T47D (cell line): ENCODE results near the gene VSX1.

ENCODE experiments used
- DNase-seq, 2 experiments: peaks; one replicate each; pipeline versions ENCODE4 v3.0.0 to v3.0.0-alpha.2; 2011 to 2012; ENCODE audit warnings: low read depth in 1 of 2, low spot score in 1 of 2
- JUND ChIP-seq: IDR thresholded peaks from 2 replicates; pipeline ENCODE4 v1.6.1; 2012; ENCODE audit warnings: low read depth
- in situ Hi-C: cut with HindIII; loops from 2 replicates; pipeline ENCODE4 v1.10.0; 2016; ENCODE audit warnings: low sequenced_read_pairs, low pct_unique_long_range_greater_than_20kb

Gene VSX1

DNA sequence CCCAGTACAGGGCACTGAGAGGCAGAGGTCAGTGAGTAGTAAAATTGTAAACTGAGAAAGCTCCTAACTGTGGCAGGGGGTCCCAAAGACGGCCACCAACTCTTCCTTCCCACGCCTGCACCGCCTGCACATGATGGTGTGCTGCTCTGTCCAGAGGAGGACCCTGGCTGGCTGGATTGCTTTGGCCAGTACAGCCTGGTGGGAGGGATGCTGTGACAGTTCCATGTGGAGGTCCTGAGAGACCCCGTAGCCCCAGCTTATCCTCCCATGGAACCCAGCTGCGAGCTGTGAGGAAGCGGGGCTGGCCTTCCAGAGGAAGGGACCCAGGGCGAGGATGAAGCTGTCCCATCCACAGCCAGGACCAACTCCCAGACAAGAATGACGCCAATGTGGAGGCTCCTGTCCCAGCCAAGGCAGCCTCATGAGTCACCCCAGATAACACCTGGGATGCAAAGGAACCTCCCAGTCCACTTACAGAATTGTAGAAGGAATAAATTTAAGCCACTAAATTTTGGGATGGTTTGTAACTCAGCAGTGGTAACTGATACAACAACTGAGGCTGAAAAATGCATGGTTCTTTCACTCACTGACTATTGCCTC, 22.0 kb downstream of the VSX1 start:
- in situ Hi-C loops, result no loop called here
- no peak for TF ChIP-seq JUND

DNA sequence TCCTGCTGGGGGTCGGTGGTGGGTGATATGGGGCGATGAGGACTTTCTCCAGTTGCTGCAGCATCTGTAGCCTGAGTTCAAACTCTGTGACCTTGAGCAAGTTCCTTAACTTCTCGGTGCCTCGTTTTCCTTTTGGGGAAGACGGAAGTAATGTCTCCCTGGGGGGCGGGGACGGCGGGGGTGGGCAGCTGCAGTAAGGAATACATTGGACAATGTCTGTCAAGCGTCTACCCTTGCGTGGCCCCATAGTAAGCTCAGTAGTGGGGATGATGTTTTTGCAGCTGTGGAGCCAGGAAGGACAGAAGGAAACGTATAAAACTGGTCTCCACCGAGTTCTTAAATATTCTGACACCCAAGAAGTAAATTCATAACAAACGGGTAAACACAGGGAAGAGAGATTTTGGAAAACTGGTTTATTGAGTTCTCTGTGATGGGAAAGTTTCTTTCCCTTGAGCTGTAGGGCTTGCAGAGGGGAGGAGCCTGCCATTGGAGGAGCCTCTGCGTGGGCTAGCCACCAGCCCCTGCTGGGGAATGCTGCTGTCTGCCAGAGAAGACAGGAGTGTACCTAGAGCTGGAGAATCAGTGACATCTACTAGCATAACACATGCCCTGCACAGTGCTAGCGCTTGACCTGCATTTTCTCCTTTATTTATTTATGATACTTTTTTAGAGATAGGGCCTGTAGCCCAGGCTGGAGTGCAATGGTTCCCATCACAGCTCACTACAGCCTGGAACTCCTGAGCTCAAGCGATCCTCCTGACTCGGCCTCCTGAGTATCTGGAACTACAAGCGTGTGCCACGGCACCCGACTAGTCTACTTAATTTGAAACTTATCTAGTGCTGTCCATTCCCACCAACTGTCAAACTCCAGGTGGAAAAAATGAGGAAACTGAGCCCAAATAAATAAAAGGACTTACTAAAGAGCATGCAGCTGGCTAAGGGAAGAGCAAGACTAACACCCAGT, 22.8 kb downstream of the VSX1 start:
- peak in 1 of 2 experiments; percentile 37 for DNase-seq
- TF ChIP-seq JUND, result no peak
- in situ Hi-C loops, result no loop called here

More for the DNA sequence above, 22.0 kb downstream of the VSX1 start:
- DNase-seq, result no peak

DNA sequence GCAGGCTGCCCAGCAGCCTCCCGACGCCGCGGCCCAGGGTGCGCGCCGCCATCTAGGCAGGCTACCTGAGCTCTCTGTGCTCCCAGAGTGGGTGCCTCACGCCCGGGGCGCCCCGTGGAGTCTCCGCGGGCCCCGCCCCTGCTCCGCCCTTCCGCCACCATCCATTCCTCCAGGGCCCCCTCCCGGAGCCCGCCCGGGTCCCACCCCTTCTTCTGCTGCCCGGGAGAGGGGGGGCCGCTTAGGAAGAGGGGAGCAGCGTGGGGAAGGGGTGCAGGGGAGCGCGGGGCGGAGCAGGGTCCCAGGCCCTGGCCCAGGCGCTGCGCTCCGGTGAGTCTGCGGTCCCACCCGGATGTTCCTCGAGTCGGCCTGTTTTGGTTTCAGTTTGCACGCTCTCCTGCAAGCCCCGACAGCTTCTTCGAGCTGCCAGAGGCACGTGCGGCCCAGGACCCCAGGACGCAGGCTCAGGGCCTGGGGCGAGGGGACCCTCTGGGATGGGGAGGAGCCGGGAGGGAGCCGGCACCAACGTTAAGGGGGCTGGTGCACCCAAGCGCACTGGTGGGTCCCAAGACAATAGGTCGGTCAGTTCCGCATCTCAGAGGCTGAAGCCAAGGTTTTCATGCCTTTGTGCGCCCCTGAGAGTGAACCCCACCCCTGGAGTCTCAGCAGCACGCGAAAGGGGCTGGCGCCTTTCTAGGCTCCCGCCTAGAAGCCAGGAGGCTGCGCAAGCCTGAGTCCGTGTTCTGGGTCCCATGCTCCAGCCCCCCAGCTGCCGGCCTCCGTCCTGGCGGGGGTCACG, 23.7 kb downstream of the VSX1 start, which contains the start of gene ACSS1:
Gene ACSS1 (minus strand): TSS at position 89 of the 796 bp plus-strand sequence. CDS start 37 bp downstream, at position 52.
- peak; percentile 72 to 81 for DNase-seq

DNA sequence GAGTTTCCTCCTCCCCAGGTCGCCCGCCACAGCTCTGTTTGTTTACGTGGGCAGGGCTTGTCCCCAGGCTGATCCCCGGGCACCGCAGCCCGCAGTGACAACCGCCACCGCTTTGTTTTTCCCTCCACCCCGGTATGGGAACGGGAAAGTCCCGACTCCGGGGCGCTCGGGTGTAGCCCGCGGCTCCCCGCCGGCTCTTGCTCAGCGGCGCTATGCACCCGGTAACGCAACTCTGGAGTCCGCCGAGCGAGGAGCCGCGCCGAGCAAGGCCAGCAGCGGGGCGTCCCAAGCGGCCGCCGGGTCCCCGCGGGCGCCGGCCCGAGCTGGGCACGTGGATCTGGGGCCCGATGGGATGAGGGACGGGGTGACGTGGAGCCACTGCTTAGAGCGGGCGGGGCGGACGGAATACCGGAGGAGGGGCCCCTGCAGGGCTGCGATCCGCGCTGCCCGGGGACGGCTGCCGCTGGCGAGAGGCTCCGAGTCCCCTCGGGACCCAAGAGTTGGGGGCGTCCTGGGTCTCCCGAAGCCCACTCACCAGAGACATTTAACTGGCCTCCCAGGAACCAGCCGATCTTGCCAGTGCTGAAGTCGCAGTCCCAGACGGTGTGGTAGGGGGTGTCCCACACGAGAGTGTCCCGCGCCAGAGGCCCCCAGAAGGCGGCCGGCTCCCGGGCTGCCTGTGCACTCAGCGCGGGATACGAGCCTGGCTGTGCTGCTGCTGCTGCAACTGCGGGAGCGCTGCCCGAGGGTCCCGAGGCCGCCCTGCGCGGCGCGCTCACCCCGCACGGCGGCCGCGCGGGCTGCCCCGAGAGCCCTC, 24.5 kb downstream of the VSX1 start:
- no peak for TF ChIP-seq JUND
- DNase-seq, result peak; percentile 80 to 85
- in situ Hi-C loops, result no loop called here

More for the DNA sequence above, 23.7 kb downstream of the VSX1 start, which contains the start of gene ACSS1:
- in situ Hi-C loops, result no loop called here
- TF ChIP-seq JUND, result no peak

DNA sequence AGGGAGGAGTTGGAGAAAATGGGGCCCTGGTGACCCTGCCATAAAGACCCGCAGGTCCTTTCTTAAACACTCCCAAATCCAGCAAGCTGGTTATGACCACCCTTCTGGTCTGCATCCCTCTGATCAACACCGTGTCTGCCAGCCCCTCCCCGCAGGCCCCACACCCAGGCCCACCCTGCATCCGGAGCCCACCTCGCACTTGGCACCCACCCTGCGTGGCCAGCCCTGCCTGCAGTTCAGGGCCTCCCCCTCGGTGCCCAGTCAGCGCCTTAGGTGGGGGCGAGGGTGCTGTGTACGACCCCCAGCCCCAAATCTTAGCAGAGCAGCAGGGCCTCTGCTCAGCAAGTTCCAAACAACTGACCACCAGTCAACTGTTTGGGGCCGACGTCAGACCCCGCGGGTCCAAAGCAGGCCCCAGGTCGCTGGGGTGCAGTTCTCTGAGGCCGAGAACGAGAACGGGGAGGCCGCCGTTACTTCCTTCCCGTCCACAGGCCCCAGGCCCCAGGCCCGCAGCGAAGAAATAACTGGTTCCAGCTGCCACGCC, 25.2 kb downstream of the VSX1 start:
- DNase-seq, result no peak
- in situ Hi-C loops, result no loop called here
- no peak for TF ChIP-seq JUND

DNA sequence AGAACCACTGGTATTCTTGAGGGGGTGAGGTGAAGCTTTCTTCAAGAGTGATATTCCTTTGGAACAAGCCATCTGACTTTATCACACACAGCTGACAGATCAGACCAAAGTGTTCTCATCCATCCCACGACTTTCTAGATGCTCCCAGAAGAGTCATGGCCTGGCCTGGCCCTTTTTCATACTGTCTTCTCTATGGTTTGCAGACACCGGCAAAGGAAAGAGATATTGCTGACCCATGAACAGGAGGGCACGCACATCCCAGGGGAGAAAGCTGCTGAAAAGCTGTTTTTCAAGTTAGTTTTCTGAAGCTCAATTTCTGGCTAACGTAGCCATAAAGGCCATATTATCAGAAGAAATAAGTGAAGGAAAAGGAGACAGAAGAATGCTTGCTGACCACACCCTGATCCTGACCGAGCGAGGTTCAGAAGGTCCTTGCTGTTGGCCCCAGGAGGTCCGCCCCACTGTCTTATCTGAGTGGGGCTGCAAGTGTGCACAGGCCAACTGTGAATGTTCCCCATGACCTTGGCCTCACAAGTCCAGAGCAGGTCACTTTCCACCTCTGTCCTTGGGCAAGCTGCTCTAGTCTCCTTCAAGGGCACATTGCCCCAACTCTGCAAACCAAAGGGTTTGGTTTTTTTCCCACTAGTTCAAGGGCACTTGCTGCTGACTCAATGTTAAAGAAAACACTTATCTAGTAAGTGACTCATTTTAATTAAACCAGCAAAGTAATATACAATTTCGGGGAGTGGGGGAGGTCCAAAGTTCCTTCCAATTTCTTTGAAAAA, 26.0 kb downstream of the VSX1 start:
- in situ Hi-C loops, result no loop called here
- TF ChIP-seq JUND, result no peak
- no peak for DNase-seq

DNA sequence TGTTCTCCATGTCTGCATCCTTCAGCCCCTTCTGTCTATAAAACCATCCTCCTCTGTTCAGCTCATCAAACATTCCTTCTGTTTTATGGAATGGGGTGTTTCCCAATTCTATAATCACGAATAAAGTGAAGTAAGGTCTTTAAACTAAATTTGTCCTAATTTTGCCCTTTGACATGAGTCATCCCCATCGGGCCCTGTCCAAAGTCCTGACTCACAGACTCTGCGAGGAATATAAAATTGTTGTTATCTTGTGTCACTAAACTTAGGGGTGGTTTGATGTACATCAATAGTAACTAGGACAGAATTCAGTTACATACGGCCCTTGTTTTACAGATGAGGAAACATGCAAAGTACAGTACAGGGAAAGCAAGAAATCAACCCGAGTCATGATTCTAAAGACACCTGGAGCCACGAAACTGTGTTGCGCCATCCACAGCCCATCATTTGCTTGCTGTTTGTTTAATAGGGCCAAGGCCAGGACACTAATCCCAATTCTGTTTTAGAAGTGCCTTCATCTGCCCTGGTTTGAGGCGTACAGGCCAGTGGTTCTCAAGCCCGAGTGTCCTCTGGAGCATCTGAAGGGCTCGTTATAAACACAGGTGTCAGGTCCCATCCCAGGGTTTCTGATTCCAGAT, 26.8 kb downstream of the VSX1 start:
- TF ChIP-seq JUND, result no peak
- in situ Hi-C loops, result no loop called here
- DNase-seq, result no peak

DNA sequence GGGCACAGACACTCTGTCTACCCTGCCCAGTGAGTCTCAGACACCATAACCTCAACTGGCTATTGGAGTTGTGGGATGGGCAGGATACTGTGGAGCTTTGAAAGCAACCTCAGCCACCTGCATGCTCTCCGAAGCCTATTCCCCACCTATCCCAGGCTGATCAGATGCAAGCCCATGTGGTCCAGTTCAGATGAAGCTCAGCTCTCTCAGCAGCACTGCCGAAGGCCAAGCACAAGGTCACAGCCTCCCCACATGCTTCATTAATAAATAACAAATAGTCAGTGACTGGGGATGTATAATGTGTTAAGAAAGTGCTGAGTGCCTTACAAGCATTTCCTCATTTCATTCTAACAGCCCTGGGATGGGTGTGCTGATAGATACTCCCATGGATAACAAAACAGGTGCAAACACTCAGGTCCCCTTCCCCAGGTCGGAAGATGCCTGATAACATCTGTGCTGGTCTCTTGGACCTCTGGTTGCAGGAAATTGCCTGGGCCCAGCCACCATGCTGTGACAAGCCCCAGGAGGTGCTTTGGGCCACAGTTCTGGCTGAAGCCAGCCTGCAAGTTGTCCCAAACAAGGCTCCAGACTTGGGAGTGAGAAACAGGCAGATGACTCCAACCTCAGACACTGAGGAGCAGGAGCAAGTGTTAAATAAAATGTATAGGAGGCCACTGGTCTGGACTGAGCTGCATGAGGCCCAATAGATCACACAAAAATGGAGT, 27.7 kb downstream of the VSX1 start:
- no peak for DNase-seq
- in situ Hi-C loops, result no loop called here
- TF ChIP-seq JUND, result no peak

DNA sequence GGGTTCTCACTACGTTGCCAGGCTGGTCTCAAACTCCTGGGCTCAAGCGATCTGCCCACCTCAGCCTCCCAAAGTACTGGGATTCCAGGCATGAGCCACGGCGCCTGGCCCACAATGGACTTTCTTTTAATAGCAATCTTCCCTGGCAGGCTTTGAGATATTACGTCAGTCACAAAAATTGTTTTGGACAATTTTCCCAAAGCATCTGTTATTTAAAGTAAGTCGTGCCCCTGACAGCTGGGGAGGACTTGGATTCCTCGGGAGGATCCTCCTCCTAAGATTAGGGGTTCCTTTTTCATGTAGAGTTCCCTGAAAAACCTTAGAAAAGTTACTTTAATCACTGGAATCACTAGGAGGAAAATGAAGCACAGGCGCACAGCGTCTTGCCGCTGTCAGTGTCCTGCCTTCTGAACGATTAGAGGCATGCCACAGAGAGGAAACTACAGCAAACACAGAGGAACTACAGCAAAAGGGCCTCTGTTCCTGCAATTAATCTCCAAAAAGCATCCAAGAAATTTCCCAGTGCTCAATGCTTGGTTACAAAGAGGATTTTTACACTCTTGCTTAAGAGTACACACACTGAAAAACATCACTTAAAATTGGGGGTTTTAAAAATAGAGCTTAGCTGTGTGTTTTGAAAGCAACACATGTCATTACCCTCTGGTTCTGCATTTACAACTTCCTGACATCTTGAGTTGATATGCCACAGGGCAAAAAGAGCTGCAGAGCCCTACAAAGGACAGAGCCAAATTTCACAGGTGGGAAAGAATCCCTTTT, 28.5 kb downstream of the VSX1 start:
- DNase-seq, result no peak
- in situ Hi-C loops, result no loop called here
- TF ChIP-seq JUND, result no peak
